Transverse colon (tissue), 4 donors: ENCODE measurements around the gene XYLT1. TPM values are rescaled to one million over a fixed set of nuclear protein-coding genes. Genes with fewer than 3 reads are reported as not detected.
A peak's percentile ranks its signal among the peaks of the same experiment; 100 is the strongest.
"Not testable (repeated sequence)": the region's sequence is repeated elsewhere in the genome, so short reads cannot be mapped to it uniquely, and the experiment has no call there.

ENCODE experiments used
- DNase-seq: peaks from one replicate; pipeline ENCODE4 v3.0.0-alpha.2; 2019
- H3K27ac ChIP-seq, 4 donors: fragments of 200-600 bp; sonication (generic); 2 replicates each; pipeline ENCODE4 v1.5.1; 2016 to 2018; ENCODE audit warnings: inconsistent platforms in 4 of 4
- H3K27me3 ChIP-seq: fragments of 200-600 bp; sonication (generic); 2 replicates; pipeline ENCODE4 v1.5.1; 2017; ENCODE audit warnings: inconsistent platforms
- H3K36me3 ChIP-seq, 4 donors: fragments of 200-600 bp; sonication (generic); 2 replicates each; pipeline ENCODE4 v1.5.1; 2017 to 2019; ENCODE audit warnings: inconsistent platforms in 4 of 4
- H3K4me1 ChIP-seq, 4 donors: fragments of 200-600 bp; sonication (generic); 2 replicates each; pipeline ENCODE4 v1.5.1; 2017 to 2020; ENCODE audit warnings: inconsistent platforms in 4 of 4
- H3K4me3 ChIP-seq, 4 donors: fragments of 200-600 bp; sonication (generic); 1 replicate in 1 of 4; 2 replicates in 3 of 4; pipeline versions ENCODE4 v1.5.1 to v1.6.1; 2017 to 2019; ENCODE audit warnings: inconsistent platforms in 4 of 4
- H3K9me3 ChIP-seq, 2 donors: fragments of 200-600 bp; sonication (generic); 2 replicates each; pipeline ENCODE4 v1.5.1; 2017 to 2019; ENCODE audit warnings: inconsistent platforms in 2 of 2
- EP300 ChIP-seq: sonication (generic); formaldehyde crosslinking; IDR thresholded peaks from one replicate; pipeline ENCODE4 v1.6.1; 2017; ENCODE audit warnings: antibody characterized with exemption, low read depth
- POLR2A ChIP-seq: fragments of 450-650 bp; IDR thresholded peaks from one replicate; pipeline ENCODE4 v1.6.1; 2016; ENCODE audit warnings: antibody characterized with exemption, mild to moderate bottlenecking, moderate library complexity
- POLR2AphosphoS5 ChIP-seq, 3 donors: sonication (generic); formaldehyde crosslinking; IDR thresholded peaks; one replicate each; pipeline ENCODE4 v1.6.1; 2016; ENCODE audit warnings: antibody characterized with exemption in 3 of 3
- WGBS, 2 donors: methylation state at CpG; one replicate each; pipeline ENCODE4 v1.1.5; 2018; ENCODE audit warnings: low coverage in 1 of 2; 5-methylcytosine and 5-hydroxymethylcytosine counted together
- in situ Hi-C, 4 donors: fragments of 200-750 bp; cut with MboI; loops; one replicate each; pipeline versions ENCODE4 v1.15.0 to v1.15.1; 2017; ENCODE audit warnings: low sequenced_read_pairs in 3 of 4, low pct_ligation_motif_present in 1 of 4, low pct_unique_long_range_greater_than_20kb in 1 of 4
- intact Hi-C: fragments of 100-400 bp; cut with DNase I; formaldehyde crosslinking; loops from one replicate; pipeline ENCODE4 v1.15.1; 2023; ENCODE audit warnings: low total_unique reads
- total RNA-seq, 4 donors: library from RNA; depleted of rRNA; stranded (reverse); fragments of >200 nt; gene quantifications; one replicate each; pipeline ENCODE4 v1.1.0, GENCODE V29; 2016
- TF ChIP-seq, protein P1 (sequence below), 5 experiments: fragments of 200-600 bp in 3 of 5; fragments of 450-650 bp in 2 of 5; sonication (generic) in 3 of 5; IDR thresholded peaks; 1 replicate in 2 of 5; 2 replicates in 3 of 5; pipeline ENCODE4 v1.5.1; 2016 to 2017; ENCODE audit warnings: antibody characterized with exemption in 5 of 5, inconsistent platforms in 3 of 5, mild to moderate bottlenecking in 2 of 5, moderate library complexity in 1 of 5

The XYLT1 gene
- total RNA-seq, 4 donors from 2014 or later, result 22.3 to 44.6 (median 39.4) TPM

GRCh38 chr16:17339764-17340541 is 130.8 kb downstream of the XYLT1 start:
- H3K27me3 ChIP-seq, result no peaks in the 10 kb centered on the region
- no peaks in the 10 kb centered on the region for H3K36me3 ChIP-seq
- intact Hi-C loops (loop anchor here (5.0 kb wide), 1 partner anchor 42 kb away; no protein-coding TSS in a partner anchor), in situ Hi-C loops (no loop called here)
- 80 to 81% methylated on average over 3 to 7 of the region's 7 CpGs for WGBS, 2 donors
- peak; percentile 31 for DNase-seq
- no peaks in the 10 kb centered on the region for H3K9me3 ChIP-seq
- no peak overlapping the region for H3K4me3 ChIP-seq
- peaks cover 2 to 34% (median 13%) of the 10 kb centered on the region in 4 donors for H3K4me1 ChIP-seq
- no peak for TF ChIP-seq EP300
- TF ChIP-seq, protein P1, sequence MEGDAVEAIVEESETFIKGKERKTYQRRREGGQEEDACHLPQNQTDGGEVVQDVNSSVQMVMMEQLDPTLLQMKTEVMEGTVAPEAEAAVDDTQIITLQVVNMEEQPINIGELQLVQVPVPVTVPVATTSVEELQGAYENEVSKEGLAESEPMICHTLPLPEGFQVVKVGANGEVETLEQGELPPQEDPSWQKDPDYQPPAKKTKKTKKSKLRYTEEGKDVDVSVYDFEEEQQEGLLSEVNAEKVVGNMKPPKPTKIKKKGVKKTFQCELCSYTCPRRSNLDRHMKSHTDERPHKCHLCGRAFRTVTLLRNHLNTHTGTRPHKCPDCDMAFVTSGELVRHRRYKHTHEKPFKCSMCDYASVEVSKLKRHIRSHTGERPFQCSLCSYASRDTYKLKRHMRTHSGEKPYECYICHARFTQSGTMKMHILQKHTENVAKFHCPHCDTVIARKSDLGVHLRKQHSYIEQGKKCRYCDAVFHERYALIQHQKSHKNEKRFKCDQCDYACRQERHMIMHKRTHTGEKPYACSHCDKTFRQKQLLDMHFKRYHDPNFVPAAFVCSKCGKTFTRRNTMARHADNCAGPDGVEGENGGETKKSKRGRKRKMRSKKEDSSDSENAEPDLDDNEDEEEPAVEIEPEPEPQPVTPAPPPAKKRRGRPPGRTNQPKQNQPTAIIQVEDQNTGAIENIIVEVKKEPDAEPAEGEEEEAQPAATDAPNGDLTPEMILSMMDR (IDR thresholded peaks at IDR 0.05), result no peak
- no peak for TF ChIP-seq POLR2A
- TF ChIP-seq POLR2AphosphoS5 (IDR thresholded peaks at IDR 0.05), result peak in 2 of 3 donors; percentile 9 to 30
- peak overlapping the region; percentile 52 to 87 (median 78) for H3K27ac ChIP-seq

- no peak for DNase-seq
- Histone ChIP-seq H3K4me1 (peaks cover 0 to 28% (median 15%) of the 10 kb centered on the region in 4 donors), H3K4me3 (no peak overlapping the region), H3K36me3 (no peaks in the 10 kb centered on the region), H3K27ac (peak overlapping the region in 3 of 4 donors; percentile 67 to 87 (median 70)), H3K9me3 (no peaks in the 10 kb centered on the region), H3K27me3 (no peaks in the 10 kb centered on the region)
- 95 to 100% methylated on average over 5 to 7 of the region's 7 CpGs for WGBS, 2 donors
- TF ChIP-seq POLR2A (no peak), POLR2AphosphoS5 (IDR thresholded peaks at IDR 0.05) (no peak), EP300 (no peak)
- TF ChIP-seq, protein P1 (IDR thresholded peaks at IDR 0.05), result no peak
- in situ Hi-C loops, result no loop called here
- intact Hi-C loops, result no loop called here
Observed at GRCh38 chr16:17338244-17338643, 132.5 kb downstream of the XYLT1 start.

DNA sequence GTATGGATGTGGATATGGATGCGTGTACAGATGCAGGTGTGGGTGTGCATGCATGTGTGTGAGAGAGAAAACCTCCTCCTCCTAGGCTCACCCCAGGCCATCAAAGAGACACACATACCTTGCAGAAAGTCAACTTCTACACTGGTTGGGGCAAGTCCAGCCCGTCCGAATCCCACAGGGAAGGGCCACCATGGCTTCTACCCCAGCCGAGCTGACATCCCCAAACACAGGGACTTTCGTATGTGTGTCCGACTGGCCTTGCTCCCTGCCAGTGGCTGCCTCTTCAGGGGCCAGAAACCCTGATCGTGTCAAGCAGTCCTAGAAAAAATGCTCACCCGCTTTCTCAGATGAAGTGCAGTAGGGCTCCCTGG is 134.2 kb downstream of the XYLT1 start:
- no peak overlapping the region for H3K4me3 ChIP-seq
- in situ Hi-C loops, result no loop called here
- 67 to 88% methylated on average over 1 to 8 of the region's 8 CpGs for WGBS, 2 donors
- no peak for DNase-seq
- H3K4me1 ChIP-seq, result peaks cover 0 to 13% (median 7%) of the 10 kb centered on the region in 4 donors
- TF ChIP-seq POLR2AphosphoS5 (IDR thresholded peaks at IDR 0.05), result no peak
- TF ChIP-seq EP300, result no peak
- TF ChIP-seq POLR2A, result no peak
- TF ChIP-seq, protein P1 (IDR thresholded peaks at IDR 0.05), result no peak
- no peaks in the 10 kb centered on the region for H3K36me3 ChIP-seq
- intact Hi-C loops, result no loop called here
- no peaks in the 10 kb centered on the region for H3K9me3 ChIP-seq
- H3K27me3 ChIP-seq, result no peaks in the 10 kb centered on the region
- peak overlapping the region in 3 of 4 donors; percentile 39 to 87 (median 67) for H3K27ac ChIP-seq

DNA sequence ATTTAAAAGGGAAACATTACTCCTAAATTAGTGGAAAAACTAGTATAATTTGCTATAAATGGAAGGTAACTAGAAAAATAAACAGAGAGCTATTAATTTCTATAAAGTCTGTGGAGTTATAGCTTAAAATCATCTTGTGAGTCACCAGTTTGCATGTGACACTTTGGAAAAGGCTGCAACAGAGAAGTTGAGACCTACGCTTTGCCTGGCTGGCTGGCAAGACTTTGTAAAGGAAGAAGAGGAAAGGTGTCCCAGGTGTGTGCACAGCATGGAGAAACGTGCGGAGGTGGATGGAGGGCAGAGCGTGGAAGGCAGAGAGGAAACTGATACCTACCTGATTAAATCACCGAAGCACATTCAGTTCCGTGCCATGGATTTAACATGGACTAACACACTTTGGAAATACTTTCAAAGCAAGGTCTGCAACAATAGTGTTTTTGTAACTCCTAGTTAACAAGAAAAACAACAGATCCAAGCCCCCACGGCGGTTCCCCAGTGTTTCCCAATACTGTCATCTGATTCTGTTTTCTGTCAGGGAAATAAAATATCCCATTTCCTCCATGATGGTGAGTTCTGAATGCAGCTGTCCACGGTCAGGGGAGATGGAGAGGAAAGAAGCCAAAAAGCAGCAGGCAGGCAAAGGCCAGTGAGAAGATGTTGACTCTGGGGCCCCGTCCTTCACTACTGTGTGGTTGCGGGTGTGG is 134.8 kb downstream of the XYLT1 start:
- 58 to 77% methylated on average over 4 to 11 of the region's 11 CpGs for WGBS, 2 donors
- in situ Hi-C loops, result no loop called here
- H3K4me3 ChIP-seq, result no peak overlapping the region
- H3K27ac ChIP-seq, result peak overlapping the region in 3 of 4 donors; percentile 39 to 87 (median 67)
- no peaks in the 10 kb centered on the region for H3K36me3 ChIP-seq
- intact Hi-C loops, result no loop called here
- H3K9me3 ChIP-seq, result no peaks in the 10 kb centered on the region
- DNase-seq, result no peak
- TF ChIP-seq, protein P1 (IDR thresholded peaks at IDR 0.05), result no peak
- TF ChIP-seq POLR2AphosphoS5 (IDR thresholded peaks at IDR 0.05), result no peak
- no peak for TF ChIP-seq POLR2A
- H3K4me1 ChIP-seq, result peaks cover 0 to 13% (median 4%) of the 10 kb centered on the region in 4 donors
- no peaks in the 10 kb centered on the region for H3K27me3 ChIP-seq

DNA sequence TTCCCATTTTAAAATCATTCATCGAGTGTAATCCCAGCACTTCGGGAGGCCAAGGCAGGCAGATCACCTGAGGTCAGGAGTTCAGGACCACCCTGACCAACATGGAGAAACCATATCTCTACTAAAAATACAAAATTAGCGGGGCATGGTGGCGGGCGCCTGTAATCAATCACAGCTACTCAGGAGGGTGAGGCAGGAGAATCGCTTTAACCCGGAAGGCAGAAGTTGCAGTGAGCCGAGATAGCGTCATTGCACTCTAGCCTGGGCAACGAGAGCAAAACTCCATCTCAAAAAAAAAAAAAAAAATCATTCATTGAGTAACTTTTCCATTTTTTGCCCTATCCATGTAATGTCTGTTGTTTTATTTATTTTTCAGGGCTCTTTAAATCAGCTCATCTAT is 135.4 kb downstream of the XYLT1 start:
- in situ Hi-C loops, H3K36me3 ChIP-seq, H3K9me3 ChIP-seq, H3K4me3 ChIP-seq, intact Hi-C loops, H3K27me3 ChIP-seq, H3K4me1 ChIP-seq, DNase-seq: not testable (repeated sequence)
- H3K27ac ChIP-seq, result peak overlapping the region in 3 of 4 donors; percentile 37 to 87 (median 67)
- 90 to 91% methylated on average over 7 to 10 of the region's 10 CpGs for WGBS, 2 donors
